HG03066 (cell line): ENCODE results near the gene DIAPH3.
"Not testable (repeated sequence)": the region's sequence is repeated elsewhere in the genome, so short reads cannot be mapped to it uniquely, and the experiment has no call there.

Experiments
- ATAC-seq: cut with Tn5 transposase; IDR thresholded peaks from one replicate; pipeline ENCODE4 v1.9.1; 2021; ENCODE audit warnings: low read depth; ENCODE audit not compliant: unreplicated experiment

The DIAPH3 gene, protein sequence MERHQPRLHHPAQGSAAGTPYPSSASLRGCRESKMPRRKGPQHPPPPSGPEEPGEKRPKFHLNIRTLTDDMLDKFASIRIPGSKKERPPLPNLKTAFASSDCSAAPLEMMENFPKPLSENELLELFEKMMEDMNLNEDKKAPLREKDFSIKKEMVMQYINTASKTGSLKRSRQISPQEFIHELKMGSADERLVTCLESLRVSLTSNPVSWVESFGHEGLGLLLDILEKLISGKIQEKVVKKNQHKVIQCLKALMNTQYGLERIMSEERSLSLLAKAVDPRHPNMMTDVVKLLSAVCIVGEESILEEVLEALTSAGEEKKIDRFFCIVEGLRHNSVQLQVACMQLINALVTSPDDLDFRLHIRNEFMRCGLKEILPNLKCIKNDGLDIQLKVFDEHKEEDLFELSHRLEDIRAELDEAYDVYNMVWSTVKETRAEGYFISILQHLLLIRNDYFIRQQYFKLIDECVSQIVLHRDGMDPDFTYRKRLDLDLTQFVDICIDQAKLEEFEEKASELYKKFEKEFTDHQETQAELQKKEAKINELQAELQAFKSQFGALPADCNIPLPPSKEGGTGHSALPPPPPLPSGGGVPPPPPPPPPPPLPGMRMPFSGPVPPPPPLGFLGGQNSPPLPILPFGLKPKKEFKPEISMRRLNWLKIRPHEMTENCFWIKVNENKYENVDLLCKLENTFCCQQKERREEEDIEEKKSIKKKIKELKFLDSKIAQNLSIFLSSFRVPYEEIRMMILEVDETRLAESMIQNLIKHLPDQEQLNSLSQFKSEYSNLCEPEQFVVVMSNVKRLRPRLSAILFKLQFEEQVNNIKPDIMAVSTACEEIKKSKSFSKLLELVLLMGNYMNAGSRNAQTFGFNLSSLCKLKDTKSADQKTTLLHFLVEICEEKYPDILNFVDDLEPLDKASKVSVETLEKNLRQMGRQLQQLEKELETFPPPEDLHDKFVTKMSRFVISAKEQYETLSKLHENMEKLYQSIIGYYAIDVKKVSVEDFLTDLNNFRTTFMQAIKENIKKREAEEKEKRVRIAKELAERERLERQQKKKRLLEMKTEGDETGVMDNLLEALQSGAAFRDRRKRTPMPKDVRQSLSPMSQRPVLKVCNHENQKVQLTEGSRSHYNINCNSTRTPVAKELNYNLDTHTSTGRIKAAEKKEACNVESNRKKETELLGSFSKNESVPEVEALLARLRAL

DNA sequence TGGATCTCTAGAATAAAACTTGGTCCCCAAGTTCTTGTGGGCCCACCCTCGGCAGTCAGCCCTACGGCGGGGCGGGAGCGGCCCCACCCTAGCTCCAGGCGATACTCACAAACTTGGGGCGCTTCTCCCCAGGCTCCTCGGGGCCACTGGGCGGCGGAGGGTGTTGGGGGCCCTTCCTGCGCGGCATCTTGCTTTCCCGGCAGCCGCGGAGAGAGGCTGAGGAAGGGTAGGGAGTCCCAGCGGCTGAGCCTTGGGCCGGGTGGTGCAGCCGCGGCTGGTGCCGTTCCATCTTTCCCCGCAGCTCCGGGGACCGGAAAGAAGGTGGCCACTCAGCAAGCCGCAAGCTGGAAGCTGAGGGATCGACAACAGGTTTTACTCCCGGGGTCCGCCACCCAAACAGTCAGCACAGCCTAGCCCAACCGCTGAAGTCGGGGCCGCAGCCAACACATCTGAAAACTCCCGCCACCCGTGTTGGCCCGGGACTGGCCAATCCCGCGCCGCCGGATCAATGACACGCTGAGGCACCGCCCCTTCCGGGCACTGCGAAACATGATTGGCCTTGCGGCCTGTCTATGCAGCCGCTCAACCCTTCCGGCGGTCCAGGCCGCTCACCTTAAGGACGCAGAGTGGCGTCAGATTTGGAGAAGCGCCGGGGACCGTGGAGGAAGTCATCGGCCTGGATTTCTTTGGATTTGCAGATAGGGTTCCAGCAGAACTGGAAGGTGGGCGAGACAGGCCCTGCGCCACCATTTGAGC lies at the start of gene DIAPH3:
TSS of gene DIAPH3 (minus strand) at position 451 of the 756 bp plus-strand sequence. CDS start at position 289, 162 bp downstream.
- peak; percentile 100 for ATAC-seq

DNA sequence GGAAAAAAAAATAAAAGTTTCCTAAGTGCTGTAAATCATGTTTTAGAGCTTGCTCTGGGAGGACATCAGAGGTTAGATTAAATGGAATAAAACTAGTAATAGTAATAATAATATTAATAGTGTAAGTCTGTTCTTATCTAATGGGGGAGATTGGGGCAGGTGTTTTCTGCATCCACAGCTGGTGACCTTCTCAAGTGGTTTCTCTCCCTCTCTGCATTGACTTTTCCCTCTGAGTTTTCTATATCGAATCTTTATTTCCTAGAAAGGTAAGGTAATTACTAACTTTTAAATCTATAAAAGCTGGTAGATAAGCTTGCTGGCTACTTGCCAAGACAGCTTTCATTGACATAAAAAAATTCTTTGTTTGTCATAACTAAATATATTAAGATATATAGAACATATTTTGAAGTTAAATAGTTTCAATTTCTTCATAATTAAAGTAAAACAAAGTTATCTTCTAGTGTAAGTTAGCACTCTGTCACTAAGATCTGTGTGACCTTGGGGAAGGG lies 49.6 kb upstream of the DIAPH3 start:
- ATAC-seq, result no peak

DNA sequence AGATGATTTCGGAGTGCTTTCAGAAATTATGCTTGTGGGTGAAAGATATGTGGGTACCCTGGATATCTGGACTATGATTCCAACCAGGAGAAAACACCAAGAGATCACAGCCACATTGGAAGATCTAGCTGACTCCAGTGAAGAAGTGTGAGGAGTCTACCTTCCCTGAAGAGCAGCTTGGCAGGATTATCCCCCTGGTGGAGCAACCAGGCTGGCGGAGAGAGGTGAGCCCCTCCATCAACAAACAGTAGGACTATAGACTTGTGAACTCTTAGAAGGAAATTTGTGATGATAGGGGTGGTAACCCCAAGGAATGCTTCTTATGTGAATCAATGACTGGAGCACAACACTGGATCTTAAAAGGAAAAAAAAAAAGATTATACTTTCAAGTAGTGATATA lies 47.8 kb upstream of the DIAPH3 start:
- ATAC-seq, result no peak

DNA sequence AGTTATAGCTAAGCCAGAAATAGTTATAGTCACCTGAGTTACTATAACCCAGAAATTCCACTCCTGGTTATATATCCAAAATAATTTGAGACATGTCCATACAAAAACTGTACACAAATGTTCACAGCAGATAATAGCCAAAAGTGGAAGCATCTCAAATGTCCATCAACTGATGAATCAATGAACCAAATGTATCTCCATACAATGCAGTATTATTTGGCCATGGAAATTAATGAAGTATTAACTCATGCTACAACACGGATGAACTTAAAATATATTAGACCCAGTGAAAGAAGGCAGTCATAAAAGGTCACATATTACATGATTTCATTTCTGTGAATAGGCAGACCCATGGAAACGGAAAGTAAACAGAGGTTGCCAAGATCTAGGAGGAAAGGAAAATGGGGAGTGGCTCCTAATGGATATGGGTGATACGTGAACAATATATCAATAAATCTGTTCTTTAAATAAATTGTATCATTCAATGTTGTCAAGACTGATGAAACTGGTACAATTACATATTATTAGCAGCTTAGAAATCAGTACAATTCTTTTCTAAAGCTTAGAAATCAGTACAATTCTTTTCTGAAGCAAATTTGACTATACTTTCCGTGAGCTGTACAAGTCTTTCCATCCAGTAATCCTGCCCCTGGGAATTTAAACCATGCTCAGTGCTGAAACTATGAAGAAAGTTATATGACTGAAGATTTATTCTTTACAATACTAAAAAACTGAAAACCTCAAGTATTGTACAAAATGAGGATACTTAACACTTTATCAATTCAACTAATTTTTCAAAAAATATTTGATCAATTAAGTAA lies 47.0 kb upstream of the DIAPH3 start:
- no peak for ATAC-seq

DNA sequence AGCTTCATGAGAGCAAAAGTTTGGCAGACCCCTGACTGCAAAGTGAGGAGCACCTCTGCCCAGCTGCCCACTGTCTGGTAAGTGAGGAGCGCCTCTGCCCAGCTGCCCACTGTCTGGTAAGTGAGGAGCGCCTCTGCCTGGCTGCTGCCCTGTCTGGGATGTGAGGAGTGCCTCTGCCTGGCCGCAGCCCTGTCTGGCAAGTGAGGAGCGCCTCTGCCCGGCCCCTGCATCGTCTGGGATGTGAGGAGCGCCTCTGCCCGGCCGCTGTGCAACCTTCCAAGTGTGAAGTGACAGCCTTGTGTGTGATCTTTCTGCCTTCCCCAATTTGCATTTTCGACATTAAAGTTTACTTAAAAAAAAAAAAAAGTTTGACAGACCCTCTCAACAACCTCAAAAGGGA lies 41.8 kb upstream of the DIAPH3 start:
- ATAC-seq, result not testable (repeated sequence)

DNA sequence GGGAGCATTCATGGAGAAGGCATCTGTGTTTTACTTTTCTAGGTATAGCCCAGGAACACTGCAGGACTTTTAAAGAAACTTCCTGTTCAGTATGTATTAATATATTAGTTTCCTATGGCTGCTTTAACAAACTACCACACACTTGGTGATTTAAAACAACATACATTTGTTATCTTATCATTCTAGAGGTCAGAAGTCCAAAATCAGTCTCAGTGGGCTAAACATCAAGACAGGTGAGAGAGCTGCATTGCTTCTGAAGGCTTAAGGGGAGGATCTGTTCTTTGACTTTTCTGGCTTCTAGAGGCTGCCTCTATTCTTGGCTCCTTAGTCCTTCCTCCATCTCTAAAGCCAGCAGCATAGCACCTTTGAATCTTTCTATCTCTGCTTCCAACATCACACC lies 37.6 kb upstream of the DIAPH3 start:
- ATAC-seq, result no peak

DNA sequence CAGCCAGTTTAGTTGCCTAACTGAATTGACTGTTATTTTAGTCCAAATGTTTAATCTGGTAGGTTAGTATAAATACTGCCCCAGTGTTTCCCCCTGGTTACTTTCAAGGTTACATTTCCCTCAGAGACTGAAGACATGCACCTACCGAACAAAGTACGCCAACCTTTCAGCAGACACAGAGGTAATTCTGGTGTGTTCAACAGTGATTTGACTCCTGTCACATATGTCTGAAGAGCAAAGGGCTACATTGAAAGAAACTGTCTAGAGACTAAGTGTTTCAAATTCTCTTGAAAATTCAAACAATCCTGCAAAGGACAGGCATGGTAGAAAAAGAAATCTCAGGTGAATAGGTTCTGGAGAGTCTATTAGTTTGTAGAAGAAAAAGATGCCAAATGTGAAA lies 32.2 kb upstream of the DIAPH3 start:
- ATAC-seq, result not testable (repeated sequence)

DNA sequence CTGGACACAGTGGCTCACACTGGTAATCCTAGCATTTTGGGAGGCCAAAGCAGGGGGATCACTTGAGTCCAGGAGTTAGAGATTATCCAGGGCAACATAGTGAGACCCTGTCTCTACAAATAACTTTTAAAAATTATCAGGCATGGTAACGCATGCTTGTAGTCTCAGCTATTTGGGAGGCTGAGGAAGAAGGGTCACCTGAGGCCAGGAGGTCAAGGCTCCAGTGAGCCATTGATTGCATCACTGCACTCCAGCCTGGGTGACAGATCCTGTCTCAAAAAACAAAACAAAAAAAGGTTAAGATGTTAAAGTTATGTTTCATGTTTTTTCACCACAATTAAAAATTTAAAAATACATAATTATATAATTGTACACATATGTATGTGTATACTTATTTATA lies 19.2 kb upstream of the DIAPH3 start:
- no peak for ATAC-seq

DNA sequence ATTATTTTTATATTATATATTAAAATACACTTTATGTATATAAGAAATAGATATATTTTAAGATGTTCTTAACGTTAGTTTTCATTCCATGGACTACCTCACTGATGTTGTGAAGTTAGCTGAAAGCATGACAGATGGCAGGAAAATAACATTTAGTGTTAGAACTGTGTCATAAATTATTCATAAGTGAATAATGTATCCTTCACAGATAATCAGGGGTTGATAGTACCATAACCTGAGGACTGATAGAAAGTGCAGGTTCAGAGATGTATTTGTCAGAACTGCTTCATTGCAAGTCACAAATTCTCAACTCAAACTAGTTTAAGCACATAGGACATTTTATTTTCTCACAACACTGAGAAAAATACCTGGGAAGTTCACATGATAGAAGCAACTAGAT lies 14.6 kb upstream of the DIAPH3 start:
- ATAC-seq, result no peak

DNA sequence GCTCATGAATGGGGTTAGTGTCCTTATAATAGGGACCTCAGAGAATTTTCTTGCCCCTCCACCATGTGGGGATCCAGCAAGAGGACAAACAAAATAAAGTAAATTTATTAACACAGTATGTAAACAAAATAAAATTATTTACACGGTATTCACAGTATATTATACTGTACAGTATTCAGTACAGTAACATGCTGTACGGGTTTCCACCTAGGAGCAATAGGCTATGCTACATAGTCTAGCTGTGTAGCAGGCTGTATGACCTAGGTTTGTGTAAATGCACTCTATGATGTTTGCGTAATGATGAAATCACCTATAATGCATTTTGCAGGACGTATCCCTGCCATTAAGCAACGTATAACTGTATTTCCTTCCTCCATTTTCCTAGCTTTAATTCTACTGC lies 11.8 kb upstream of the DIAPH3 start:
- no peak for ATAC-seq

DNA sequence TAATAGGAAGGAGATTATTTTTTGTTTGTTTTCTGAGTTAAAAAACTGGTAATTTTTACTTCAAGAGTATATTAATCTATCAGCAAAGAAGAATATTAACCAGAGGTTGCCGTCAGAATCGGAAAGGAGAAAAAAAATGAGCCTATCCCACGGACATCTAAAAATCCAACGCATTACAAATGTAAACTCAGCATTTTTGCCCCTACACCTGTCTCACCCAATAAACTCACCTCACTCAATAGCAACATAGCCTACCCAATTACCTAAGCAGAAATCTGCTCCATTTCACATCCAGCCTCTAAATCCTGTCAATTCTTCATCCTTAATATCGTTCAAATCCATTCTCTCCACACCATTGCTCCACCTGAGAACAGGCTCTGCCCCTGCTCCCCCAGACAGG lies 10.4 kb upstream of the DIAPH3 start:
- no peak for ATAC-seq

DNA sequence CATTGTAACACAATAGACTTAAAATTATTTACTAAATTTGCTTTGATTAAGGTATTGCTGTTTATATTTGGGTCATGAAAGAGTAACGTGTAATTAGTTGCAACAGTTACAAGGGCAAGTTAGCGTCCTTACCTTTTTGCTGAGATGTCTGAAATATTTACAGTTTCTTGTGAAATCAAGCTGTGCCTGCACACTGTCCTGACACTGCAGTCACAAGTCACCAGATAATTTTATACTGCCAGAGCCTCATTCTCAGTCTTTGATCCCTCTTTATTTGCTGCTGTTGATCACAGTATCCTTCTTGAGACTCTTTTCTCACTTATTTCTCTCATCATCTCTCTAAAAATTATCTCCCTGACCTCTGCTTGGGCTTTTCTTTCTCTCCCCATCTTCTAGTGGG lies 8.4 kb upstream of the DIAPH3 start:
- ATAC-seq, result no peak

DNA sequence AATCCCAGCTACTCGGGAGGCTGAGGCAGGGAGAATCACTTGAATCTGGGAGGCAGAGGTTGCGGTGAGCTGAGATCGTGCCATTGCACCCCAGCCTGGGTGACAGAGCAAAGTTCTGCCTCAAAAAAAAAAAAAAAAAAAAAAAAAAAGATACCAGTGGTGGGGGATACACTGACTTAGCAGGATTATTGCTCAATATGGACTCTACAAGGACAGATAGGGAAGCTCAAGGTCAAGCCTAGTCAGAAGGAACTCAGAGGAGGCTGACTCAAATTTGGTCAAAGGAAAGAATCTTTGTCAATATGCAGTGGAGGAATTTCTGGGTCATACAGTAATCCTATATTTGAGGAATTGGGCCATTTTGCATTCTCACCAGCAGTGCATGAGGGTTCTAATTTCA lies 6.7 kb upstream of the DIAPH3 start:
- ATAC-seq, result no peak

DNA sequence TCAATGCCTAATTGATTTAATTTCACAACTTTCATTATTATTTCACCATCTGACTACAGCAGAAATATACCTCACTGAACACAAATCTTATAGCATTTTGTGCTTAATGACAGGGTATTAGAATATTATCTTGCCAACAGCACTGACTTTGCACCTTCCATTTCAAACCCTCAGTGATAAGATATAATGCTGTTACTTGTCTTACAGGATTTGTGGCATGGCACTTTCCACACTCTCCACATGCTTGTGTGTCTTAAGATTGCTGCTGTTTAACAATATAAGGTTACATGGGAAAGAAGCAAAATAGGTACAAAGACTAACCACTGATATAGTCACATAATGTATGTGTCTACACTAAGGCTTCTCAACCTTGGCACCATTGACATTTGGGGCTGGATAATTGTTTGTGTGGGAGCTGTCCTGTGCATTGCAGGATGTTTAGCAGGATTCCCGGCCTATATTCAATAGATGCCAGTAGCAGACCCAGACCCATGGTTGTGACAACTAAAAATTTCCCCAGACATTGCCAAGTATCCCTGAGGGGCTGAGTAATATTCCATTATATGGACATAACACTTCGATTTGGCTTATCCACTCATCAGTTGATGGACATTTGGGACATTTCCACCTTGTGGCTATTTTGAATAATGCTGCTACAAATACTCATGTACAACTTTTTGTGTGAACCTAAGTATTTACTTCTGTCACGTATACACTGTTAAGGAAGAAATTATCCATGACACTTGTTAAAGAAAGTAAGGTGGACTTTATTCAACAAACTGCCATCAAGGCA lies 5.7 kb upstream of the DIAPH3 start:
- no peak for ATAC-seq

DNA sequence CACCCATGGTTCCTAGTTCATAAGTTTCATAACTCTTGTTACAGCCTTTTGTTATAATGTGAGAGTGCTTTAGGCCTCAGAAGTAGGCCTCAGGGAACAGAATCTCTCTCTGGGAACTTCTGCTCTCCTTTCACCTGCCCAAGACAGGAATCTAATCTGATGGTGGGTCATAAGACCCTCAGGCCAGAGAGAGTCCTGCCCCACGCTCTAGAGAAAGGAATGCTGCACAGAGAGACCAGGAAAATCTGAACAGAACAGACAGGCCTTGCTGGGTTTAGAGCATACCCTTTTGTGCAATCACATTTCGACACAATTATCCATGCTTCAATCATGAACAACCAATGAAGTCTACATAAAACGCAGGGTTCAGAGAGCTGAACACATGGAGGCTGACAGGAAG lies 3.4 kb upstream of the DIAPH3 start:
- ATAC-seq, result no peak

DNA sequence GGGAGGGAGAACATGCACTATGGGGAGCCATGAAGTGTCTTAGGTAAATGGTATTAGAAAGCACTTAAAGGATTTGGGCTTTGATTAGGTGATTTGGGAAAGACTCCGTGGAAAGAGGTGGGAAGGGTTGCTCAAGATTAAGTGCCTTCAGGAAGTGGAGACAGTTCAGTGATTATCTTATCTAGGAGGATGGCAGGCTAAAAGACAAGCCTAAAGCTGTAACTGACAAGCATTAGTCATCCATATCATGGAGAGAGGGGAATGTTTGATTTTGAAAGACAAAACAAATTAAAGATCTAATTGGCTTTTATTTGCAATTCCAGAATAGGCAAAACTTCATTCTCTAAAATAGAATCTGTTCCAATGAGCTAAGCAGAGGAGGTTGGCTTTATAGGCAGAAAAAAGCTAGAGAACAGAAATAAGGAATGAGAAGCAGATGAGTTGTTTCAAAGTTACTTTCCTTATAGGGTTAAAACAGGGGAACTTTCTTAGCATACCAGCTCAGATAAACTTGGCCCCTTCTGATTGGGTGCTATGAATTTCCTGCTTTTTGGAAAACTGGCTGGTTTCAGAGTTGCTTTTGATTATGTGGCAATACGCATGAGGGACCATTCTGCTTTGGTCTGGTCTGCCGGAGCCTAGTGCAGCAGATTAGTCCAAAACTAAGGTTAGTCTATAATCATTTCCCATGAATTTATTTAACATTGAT lies 1.8 kb upstream of the DIAPH3 start:
- ATAC-seq, result no peak

DNA sequence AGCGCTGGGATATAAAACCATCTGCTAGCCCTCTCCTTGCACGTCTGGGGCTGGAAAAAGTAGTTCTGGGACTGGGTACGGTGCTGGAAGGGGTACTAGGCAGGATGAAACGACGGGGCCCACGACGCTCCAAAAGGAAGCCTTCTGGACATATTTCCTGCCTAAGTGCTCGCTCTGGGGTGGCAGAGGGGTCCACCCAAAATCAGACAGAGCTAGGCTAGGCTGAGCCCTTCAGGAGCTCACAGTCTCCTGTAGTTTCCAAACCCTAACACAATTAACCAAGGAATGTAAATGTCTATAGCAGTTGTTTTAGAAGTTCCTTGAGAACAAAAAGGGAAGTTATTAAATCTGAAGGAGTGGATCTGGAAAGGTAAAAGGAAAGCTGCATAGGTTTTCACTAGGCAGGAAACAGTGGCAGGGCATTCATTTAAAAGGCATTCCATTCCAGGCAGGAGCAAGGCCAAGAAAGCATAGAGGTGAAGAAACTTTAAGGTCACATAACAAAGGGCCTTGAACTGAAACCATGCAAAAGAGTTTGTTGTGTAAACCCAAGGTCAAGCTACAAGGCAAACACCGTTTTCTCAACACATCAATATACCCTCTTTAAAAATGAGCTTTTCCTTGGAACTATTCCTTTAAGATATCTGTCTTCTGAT lies 634 bp upstream of the DIAPH3 start:
- peak; percentile 26 for ATAC-seq
